Measurements from ENCODE around the gene SMIM45.

SMIM45 gene

GRCh38 chr22:41991111-41991510 is 39.2 kb downstream of the SMIM45 start:
- TF ChIP-seq CTCF (conservative IDR thresholded peaks at IDR 0.05) = no peak
- Histone ChIP-seq H3K4me2 (ENCODE audit: insufficient read depth, insufficient read length, low read length) (no peak overlapping the region), H3K23me2 (ENCODE audit: insufficient read length, low read depth, low read length, poor library complexity, severe bottlenecking) (no peaks in the 10 kb centered on the region), H4K5ac (ENCODE audit: insufficient read length, low read depth, low read length) (no peak overlapping the region), H3K18ac (ENCODE audit: insufficient read length, low read depth, low read length) (no peak overlapping the region), H2BK20ac (ENCODE audit: low read depth, low read length, poor library complexity, severe bottlenecking) (no peak overlapping the region), H2BK15ac (ENCODE audit: low read depth, low read length) (no peak overlapping the region), H2BK5ac (ENCODE audit: insufficient read length, low read length) (no peak overlapping the region), H2AK5ac (ENCODE audit: insufficient read length, low read length) (no peak overlapping the region), H2BK12ac (ENCODE audit: insufficient read length, low read depth, low read length) (no peak overlapping the region), H3K79me2 (ENCODE audit: insufficient read depth, low read length) (no peaks in the 10 kb centered on the region), H2AFZ (ENCODE audit: low read length) (no peak overlapping the region), H3K4me1 (ENCODE audit: insufficient read depth, low read length) (no peaks in the 10 kb centered on the region), H3K56ac (ENCODE audit: insufficient read length, low read depth, low read length) (no peak overlapping the region), H3K27ac (ENCODE audit: insufficient read length, low read depth, low read length) (no peak overlapping the region), H3K9ac (ENCODE audit: extremely low read depth, insufficient read length, low read length) (no peak overlapping the region), H3T11ph (ENCODE audit: low read length) (no peak overlapping the region), H4K91ac (ENCODE audit: insufficient read length, low read depth, low read length) (no peak overlapping the region), H3K27me3 (ENCODE audit: insufficient read depth, low read length) (no peaks in the 10 kb centered on the region), H3K79me1 (ENCODE audit: insufficient read depth, low read depth, low read length, poor library complexity, severe bottlenecking) (no peaks in the 10 kb centered on the region), H4K20me1 (ENCODE audit: control insufficient read depth, insufficient read depth, insufficient read length) (no peaks in the 10 kb centered on the region), H3K23ac (ENCODE audit: insufficient read length, low read depth, low read length) (no peak overlapping the region), H4K8ac (replicated peaks; ENCODE audit: insufficient read length, low read depth, low read length) (no peak overlapping the region), H2BK120ac (ENCODE audit: low read depth, low read length, poor library complexity, severe bottlenecking) (no peak overlapping the region), H3K4ac (ENCODE audit: low read depth, low read length) (no peak overlapping the region), H3K14ac (ENCODE audit: insufficient read depth, low read length) (no peak overlapping the region), H3K9me3 (ENCODE audit: control insufficient read depth, low read depth, low read length) (no peaks in the 10 kb centered on the region)
- Mint-ChIP-seq H3K36me3 (ENCODE audit: insufficient read depth in 1 of 3, low read depth in 3 of 3) (peaks cover 19 to 63% (median 61%) of the 10 kb centered on the region in 3 experiments; a peak in 6 of 7 replicates), H3K4me1 (no peaks in the 10 kb centered on the region), H3K9me3 (no peaks in the 10 kb centered on the region), H3K27ac (no peak overlapping the region), H3K27me3 (ENCODE audit: low read depth) (no peaks in the 10 kb centered on the region; the same call in 1 of the 2 replicates), H3K4me3 (no peak overlapping the region)
- DNase-seq = no peak
- no CpG with 5 or more reads among the region's 7 CpGs for WGBS (ENCODE audit: extremely low coverage, insufficient read length, low lambda C conversion rate)
